Ectodermal cell (in vitro differentiated cells): ENCODE measurements around the gene CEACAM6. TPM values are rescaled to one million over a fixed set of nuclear protein-coding genes. Genes with fewer than 3 reads are reported as not detected.
"Not testable (repeated sequence)": the region's sequence is repeated elsewhere in the genome, so short reads cannot be mapped to it uniquely, and the experiment has no call there.

Experiments
- H3K27ac ChIP-seq: 2 replicates; pipeline ENCODE4 v1.7.0; 2013; ENCODE audit warnings: mild to moderate bottlenecking, low read depth, low read length; ENCODE audit not compliant: insufficient read depth, poor library complexity, severe bottlenecking
- H3K27me3 ChIP-seq: 2 replicates; pipeline ENCODE4 v1.7.0; 2013; ENCODE audit warnings: mild to moderate bottlenecking, low read length; ENCODE audit not compliant: insufficient read depth, control insufficient read depth, poor library complexity, severe bottlenecking
- H3K36me3 ChIP-seq: one replicate; pipeline ENCODE4 v1.7.0; 2013; ENCODE audit warnings: low read length; ENCODE audit not compliant: control insufficient read depth, insufficient read depth
- H3K4me1 ChIP-seq: one replicate; pipeline ENCODE4 v1.7.0; 2013; ENCODE audit warnings: low read length; ENCODE audit not compliant: control insufficient read depth, insufficient read depth
- H3K4me3 ChIP-seq: 2 replicates; pipeline ENCODE4 v1.7.0; 2013; ENCODE audit warnings: low read depth, low read length, control low read depth; ENCODE audit not compliant: insufficient read depth
- H3K9me3 ChIP-seq: 2 replicates; pipeline ENCODE4 v1.7.0; 2013; ENCODE audit warnings: mild to moderate bottlenecking, low read length, moderate library complexity; ENCODE audit not compliant: control insufficient read depth
- WGBS, 2 experiments: methylation state at CpG; one replicate each; pipeline ENCODE4 v1.1.7; 2013; ENCODE audit warnings: missing lambda C conversion rate in 2 of 2; 5-methylcytosine and 5-hydroxymethylcytosine counted together
- polyA plus RNA-seq, 4 experiments: library from polyadenylated mRNA; stranded (reverse); fragments of 50-300 nt; gene quantifications; one replicate each; pipeline ENCODE4 v1.2.3, GENCODE V29; 2013

Gene CEACAM6
- not detected for polyA plus RNA-seq (2013, experiment 1 of 4)
- polyA plus RNA-seq (2013, experiment 2 of 4): not detected
- not detected for polyA plus RNA-seq (2013, experiment 3 of 4)
- polyA plus RNA-seq (2013, experiment 4 of 4): not detected

- Histone ChIP-seq H3K9me3 (no peaks in the 10 kb centered on the region), H3K4me3 (no peak within 1 kb of the TSS), H3K27ac (no peak within 1 kb of the TSS), H3K36me3 (no peaks in the 10 kb centered on the region), H3K27me3 (peaks cover 5% of the 10 kb centered on the region), H3K4me1 (no peaks in the 10 kb centered on the region)
- 42 to 45% methylated on average over 3 of the region's 3 CpGs for WGBS, 2 experiments
Measured at GRCh38 chr19:41755328-41755913, at the start of gene CEACAM6. Gene CEACAM6, plus strand, starts transcription at chr19:41755530. Its CDS starts 109 bp downstream, at chr19:41755639.

DNA sequence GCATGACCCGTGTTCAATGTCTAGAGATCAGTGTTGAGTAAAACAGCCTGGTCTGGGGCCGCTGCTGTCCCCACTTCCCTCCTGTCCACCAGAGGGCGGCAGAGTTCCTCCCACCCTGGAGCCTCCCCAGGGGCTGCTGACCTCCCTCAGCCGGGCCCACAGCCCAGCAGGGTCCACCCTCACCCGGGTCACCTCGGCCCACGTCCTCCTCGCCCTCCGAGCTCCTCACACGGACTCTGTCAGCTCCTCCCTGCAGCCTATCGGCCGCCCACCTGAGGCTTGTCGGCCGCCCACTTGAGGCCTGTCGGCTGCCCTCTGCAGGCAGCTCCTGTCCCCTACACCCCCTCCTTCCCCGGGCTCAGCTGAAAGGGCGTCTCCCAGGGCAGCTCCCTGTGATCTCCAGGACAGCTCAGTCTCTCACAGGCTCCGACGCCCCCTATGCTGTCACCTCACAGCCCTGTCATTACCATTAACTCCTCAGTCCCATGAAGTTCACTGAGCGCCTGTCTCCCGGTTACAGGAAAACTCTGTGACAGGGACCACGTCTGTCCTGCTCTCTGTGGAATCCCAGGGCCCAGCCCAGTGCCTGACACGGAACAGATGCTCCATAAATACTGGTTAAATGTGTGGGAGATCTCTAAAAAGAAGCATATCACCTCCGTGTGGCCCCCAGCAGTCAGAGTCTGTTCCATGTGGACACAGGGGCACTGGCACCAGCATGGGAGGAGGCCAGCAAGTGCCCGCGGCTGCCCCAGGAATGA is 48.4 kb upstream of the CEACAM6 start:
- Histone ChIP-seq H3K4me1 (no peaks in the 10 kb centered on the region), H3K27me3 (peaks cover 3% of the 10 kb centered on the region), H3K9me3 (no peaks in the 10 kb centered on the region), H3K36me3 (no peaks in the 10 kb centered on the region), H3K27ac (no peak overlapping the region), H3K4me3 (no peak overlapping the region)
- WGBS, 2 experiments: 27% methylated on average over 26 of the region's 26 CpGs

DNA sequence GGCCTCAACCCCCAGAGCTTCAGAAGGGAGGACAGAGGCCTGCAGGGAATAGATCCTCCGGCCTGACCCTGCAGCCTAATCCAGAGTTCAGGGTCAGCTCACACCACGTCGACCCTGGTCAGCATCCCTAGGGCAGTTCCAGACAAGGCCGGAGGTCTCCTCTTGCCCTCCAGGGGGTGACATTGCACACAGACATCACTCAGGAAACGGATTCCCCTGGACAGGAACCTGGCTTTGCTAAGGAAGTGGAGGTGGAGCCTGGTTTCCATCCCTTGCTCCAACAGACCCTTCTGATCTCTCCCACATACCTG is 47.9 kb upstream of the CEACAM6 start:
- WGBS, 2 experiments: 71 to 74% methylated on average over 5 of the region's 5 CpGs
- no peaks in the 10 kb centered on the region for H3K36me3 ChIP-seq

DNA sequence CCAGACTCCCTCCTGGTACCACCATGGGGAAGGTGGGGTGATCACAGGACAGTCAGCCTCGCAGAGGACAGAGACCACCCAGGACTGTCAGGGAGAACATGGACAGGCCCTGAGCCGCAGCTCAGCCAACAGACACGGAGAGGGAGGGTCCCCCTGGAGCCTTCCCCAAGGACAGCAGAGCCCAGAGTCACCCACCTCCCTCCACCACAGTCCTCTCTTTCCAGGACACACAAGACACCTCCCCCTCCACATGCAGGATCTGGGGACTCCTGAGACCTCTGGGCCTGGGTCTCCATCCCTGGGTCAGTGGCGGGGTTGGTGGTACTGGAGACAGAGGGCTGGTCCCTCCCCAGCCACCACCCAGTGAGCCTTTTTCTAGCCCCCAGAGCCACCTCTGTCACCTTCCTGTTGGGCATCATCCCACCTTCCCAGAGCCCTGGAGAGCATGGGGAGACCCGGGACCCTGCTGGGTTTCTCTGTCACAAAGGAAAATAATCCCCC is 47.4 kb upstream of the CEACAM6 start:
- no peaks in the 10 kb centered on the region for H3K36me3 ChIP-seq

More for the DNA sequence above, 47.9 kb upstream of the CEACAM6 start:
- Histone ChIP-seq H3K4me3 (no peak overlapping the region), H3K9me3 (no peaks in the 10 kb centered on the region), H3K27me3 (peaks cover 3% of the 10 kb centered on the region), H3K4me1 (no peaks in the 10 kb centered on the region), H3K27ac (no peak overlapping the region)

GRCh38 chr19:41708481-41708880 is 46.8 kb upstream of the CEACAM6 start, which contains the start of gene CEACAM5:
Gene CEACAM5, plus strand, starts transcription at chr19:41708626. Its CDS starts 106 bp downstream, at chr19:41708732.
- Histone ChIP-seq H3K4me3 (no peak within 1 kb of the TSS), H3K27ac (no peak within 1 kb of the TSS), H3K9me3 (no peaks in the 10 kb centered on the region), H3K4me1 (no peaks in the 10 kb centered on the region), H3K27me3 (peaks cover 3% of the 10 kb centered on the region), H3K36me3 (no peaks in the 10 kb centered on the region)
- WGBS, 2 experiments: 38 to 40% methylated on average over 4 of the region's 4 CpGs

More for the DNA sequence above, 47.4 kb upstream of the CEACAM6 start:
- Histone ChIP-seq H3K4me3 (no peak overlapping the region), H3K4me1 (no peaks in the 10 kb centered on the region), H3K9me3 (no peaks in the 10 kb centered on the region), H3K27me3 (peaks cover 3% of the 10 kb centered on the region), H3K27ac (no peak overlapping the region)
- WGBS, 2 experiments: 77 to 81% methylated on average over 5 of the region's 5 CpGs

- 84 to 87% methylated on average over 8 of the region's 8 CpGs for WGBS, 2 experiments
- H3K36me3 ChIP-seq, H3K27me3 ChIP-seq, H3K4me3 ChIP-seq, H3K27ac ChIP-seq, H3K9me3 ChIP-seq, H3K4me1 ChIP-seq: not testable (repeated sequence)
Measured at GRCh38 chr19:41709516-41709915, 45.8 kb upstream of the CEACAM6 start.

GRCh38 chr19:41709951-41710645 is 45.2 kb upstream of the CEACAM6 start:
- Histone ChIP-seq H3K9me3 (no peaks in the 10 kb centered on the region), H3K36me3 (no peaks in the 10 kb centered on the region), H3K27me3 (peaks cover 3% of the 10 kb centered on the region), H3K4me1 (no peaks in the 10 kb centered on the region), H3K27ac (no peak overlapping the region), H3K4me3 (no peak overlapping the region)
- 82 to 84% methylated on average over 8 of the region's 8 CpGs for WGBS, 2 experiments

DNA sequence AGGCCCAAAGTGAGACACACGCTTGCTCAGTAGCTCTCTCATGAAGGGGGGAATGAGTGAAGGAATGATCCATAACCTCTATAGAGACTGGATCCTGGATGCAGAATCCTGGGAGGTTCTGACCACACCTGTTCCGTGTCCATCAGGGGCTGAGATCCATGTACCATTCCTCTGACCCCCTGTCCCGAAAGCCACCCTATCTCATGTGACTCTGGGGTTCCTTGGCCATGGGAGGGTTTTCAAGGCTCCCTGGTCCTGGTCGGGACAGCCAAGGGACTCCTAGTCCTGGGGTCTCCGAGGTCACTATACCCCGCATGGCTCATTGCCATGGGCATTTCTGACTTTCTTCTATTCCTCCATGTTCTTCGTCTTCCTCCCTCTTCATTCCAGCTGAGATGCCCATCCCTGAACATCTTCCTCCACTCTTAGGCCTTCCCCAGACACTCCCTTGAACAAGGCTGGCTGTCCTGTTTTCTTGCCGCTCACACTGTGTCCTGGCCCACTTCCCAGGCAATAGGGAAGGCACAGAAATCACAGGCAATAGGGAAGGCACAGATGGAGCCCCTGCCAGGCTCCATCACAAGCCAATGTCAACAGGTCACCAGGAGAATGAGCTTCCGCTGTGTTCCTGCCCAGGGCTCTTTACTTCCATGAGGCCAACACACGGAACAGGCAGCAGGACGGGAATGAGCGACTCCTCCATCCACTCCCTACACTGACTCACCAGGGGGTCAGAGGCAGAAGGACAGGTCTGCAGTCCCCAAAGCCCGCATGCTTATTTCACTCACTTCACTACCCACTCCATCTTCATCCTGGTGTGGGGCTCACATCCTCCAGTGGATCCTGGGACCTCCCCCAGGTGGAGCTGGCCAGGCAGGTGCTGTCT is 43.7 kb upstream of the CEACAM6 start:
- no peak overlapping the region for H3K4me3 ChIP-seq
- H3K36me3 ChIP-seq: no peaks in the 10 kb centered on the region
- 77 to 80% methylated on average over 13 of the region's 13 CpGs for WGBS, 2 experiments

GRCh38 chr19:41714598-41714997 is 40.7 kb upstream of the CEACAM6 start:
- no peaks in the 10 kb centered on the region for H3K9me3 ChIP-seq
- peaks cover 9% of the 10 kb centered on the region for H3K27me3 ChIP-seq
- WGBS, 2 experiments: 78 to 80% methylated on average over 5 of the region's 5 CpGs
- H3K36me3 ChIP-seq: no peaks in the 10 kb centered on the region
- H3K27ac ChIP-seq: no peak overlapping the region
- H3K4me1 ChIP-seq: no peaks in the 10 kb centered on the region
- no peak overlapping the region for H3K4me3 ChIP-seq

More for the DNA sequence above, 43.7 kb upstream of the CEACAM6 start:
- peaks cover 6% of the 10 kb centered on the region for H3K27me3 ChIP-seq
- H3K27ac ChIP-seq: no peak overlapping the region
- no peaks in the 10 kb centered on the region for H3K4me1 ChIP-seq
- no peaks in the 10 kb centered on the region for H3K9me3 ChIP-seq
